ENCODE results near the gene VCL. TPM values are rescaled to one million over a fixed set of nuclear protein-coding genes. Genes with fewer than 3 reads are reported as not detected.
"Not testable (repeated sequence)": the region's sequence is repeated elsewhere in the genome, so short reads cannot be mapped to it uniquely, and the experiment has no call there.

VCL gene
- total RNA-seq, 4 donors from 2014 or later: 69.1 to 109 (median 90.1) TPM

- TF ChIP-seq CTCF (IDR thresholded peaks at IDR 0.05): no peak
- peak; percentile 78 for ATAC-seq (ENCODE audit: low FRiP score)
- DNase-seq (ENCODE audit: low spot score): no peak
Measured at GRCh38 chr10:74011770-74012169, 13.9 kb downstream of the VCL start.

- ATAC-seq (ENCODE audit: low FRiP score) (no peak), DNase-seq (ENCODE audit: low spot score) (no peak)
- no peak for TF ChIP-seq CTCF (IDR thresholded peaks at IDR 0.05)
Measured at GRCh38 chr10:74012480-74012879, 14.6 kb downstream of the VCL start.

- TF ChIP-seq CTCF (IDR thresholded peaks at IDR 0.05): no peak
- ATAC-seq (ENCODE audit: low FRiP score) (no peak), DNase-seq (ENCODE audit: low spot score) (no peak)
Measured at GRCh38 chr10:74013004-74013403, 15.1 kb downstream of the VCL start.

- not testable (repeated sequence) for DNase-seq (ENCODE audit: low spot score); ATAC-seq (ENCODE audit: low FRiP score)
Measured at GRCh38 chr10:74014574-74014973, 16.7 kb downstream of the VCL start.

- TF ChIP-seq CTCF (IDR thresholded peaks at IDR 0.05): no peak
- ATAC-seq (ENCODE audit: low FRiP score) (no peak), DNase-seq (ENCODE audit: low spot score) (no peak)
Measured at GRCh38 chr10:74018241-74018640, 20.3 kb downstream of the VCL start.

GRCh38 chr10:74021248-74022055, 23.5 kb downstream of the VCL start:
- DNase-seq (ENCODE audit: low spot score) (no peak), ATAC-seq (ENCODE audit: low FRiP score) (peak; percentile 82)
- TF ChIP-seq CTCF (IDR thresholded peaks at IDR 0.05): no peak

GRCh38 chr10:74022926-74023629, 25.2 kb downstream of the VCL start:
- no peak for DNase-seq (ENCODE audit: low spot score)
- no peak for ATAC-seq (ENCODE audit: low FRiP score)
- TF ChIP-seq CTCF (IDR thresholded peaks at IDR 0.05): no peak

Measured in omental fat pad (tissue), 4 donors.